C4-2B (cell line): ENCODE results near the gene MED26.

Source experiments
- CTCF ChIP-seq: fragments of 450-650 bp; conservative IDR thresholded peaks from 2 replicates; pipeline ENCODE4 v1.5.1; 2017; ENCODE audit warnings: mild to moderate bottlenecking
- ZFX ChIP-seq: fragments of 450-650 bp; IDR thresholded peaks from 2 replicates; pipeline ENCODE4 v1.6.1; 2017

DNA sequence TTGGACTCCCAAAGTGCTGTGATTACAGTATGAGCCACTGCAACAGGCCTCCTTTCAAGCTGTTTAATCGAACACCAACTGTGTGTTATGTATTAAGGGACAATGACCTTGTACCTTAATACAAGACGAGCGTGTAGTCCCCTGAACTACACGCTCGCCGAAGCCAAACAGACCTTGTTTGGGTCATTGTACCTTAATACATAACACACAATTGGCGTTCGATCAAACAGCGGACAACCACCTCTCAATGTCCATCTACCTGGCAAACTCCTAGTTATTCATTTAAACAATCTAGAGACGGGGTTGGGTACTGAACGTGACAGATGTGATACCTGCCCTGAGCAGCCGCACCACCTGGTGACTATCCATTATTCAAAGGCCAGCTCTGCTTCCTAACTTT lies 87.1 kb downstream of the MED26 start:
- TF ChIP-seq CTCF (no peak), ZFX (no peak)
